Measurements from ENCODE around the gene IGF1R.

GRCh38 chr15:98722645-98723044 lies 74.3 kb downstream of the IGF1R start:
- TF ChIP-seq CTCF (conservative IDR thresholded peaks at IDR 0.05) (no peak), EZH2 (IDR thresholded peaks at IDR 0.05; ENCODE audit: low read depth) (no peak)
